NCI-H345 (cell line): Measurements from ENCODE around the gene HOATZ.
A peak's percentile ranks its signal among the peaks of the same experiment; 100 is the strongest.

Experiments used
- DNase-seq: peaks from one replicate; lab custom pipeline; 2025; lab: John Stamatoyannopoulos, UW

HOATZ gene

DNA sequence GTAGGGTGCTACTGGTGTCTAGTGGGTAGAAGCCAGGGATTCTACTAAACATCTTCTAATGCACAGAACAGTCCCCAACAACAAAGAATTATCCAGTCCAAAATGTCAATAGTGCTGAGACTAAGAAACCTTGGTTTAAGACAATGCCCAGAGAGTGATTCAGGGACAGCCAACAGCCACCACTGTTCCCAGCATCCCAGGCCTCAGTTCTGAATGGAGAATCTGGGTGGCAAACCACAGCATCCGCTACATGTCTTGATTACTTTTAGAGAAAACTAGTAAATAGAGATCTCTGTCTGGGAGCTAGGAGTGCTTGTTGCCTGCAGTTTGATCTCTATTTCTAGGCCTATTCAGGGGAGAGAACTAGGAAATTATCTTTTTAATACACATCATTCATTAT is 66.8 kb downstream of the HOATZ start:
- DNase-seq: no peak

DNA sequence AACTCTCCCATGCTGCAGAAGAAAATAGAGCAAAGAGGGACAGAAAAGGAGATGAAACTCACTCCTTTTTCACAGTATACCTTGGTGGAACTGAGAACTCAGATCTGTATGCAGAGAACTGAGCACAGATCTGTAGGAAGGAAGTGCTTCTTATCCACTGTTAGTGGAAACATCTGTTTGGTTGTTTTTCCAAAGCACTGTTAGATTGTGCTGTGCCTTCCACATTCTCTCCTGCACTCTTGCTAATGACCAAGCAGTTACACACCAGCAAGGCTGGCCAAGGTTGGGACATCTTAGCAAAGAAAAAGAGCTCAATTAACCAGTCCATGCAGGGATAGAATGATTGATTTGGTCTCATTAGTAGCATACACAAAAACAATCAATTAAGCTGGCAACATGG is 67.6 kb downstream of the HOATZ start:
- no peak for DNase-seq

DNA sequence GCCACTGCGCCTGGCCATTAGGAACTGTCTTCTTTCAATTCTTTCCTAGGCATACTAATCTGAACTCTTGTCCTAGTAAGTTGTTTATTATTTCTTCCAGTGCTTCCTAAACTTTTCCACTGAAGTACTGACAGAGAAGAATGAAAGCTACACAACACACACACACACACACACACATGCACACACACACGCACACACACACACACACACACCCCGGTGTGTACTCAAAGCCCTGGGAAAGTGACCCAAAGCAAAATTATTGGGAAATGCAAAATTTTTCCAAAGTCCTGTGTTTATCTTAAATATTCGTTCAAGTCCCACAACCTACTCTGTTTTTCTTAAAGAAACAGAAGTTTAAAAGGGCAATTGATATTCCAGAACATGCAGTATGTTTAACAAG is 68.3 kb downstream of the HOATZ start:
- DNase-seq: no peak

DNA sequence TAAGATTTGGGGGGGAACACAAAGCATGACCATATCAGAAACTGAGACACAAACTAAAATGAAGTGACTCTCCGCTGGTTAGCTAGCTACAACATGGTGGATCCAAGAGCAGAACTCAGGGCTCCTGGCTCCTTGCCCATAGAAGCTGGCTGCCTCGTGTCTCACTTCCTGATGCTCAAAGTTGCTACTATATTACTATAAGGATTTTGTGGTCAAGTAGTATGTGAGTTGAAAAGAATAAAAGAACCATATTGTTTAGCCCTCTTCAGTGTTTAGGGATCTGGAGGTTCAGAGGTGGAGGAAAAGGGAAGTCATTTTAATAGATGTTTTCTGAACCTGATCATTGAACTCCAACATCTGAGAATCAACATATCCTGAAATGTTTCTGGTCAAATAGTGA is 70.8 kb downstream of the HOATZ start:
- no peak for DNase-seq

DNA sequence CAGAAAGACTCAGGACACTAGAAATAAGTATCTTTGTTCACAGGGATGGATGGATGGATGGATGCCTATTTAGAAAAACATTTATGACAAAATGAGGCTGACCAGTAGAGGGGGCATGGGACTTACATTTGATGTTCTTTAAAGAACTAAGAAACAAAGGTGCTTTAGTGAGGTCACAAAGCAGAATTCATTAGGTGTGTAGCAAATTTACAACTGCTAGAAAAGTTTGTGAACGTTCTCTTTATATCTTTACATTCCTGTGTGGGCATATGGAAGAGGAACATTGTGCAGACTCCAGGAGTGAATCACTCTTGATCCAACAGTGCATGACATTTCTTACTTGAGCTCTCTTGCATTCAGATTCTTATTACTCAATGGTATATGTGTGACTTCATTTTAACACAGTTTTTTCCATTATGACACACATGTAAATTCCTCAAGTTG is 71.8 kb downstream of the HOATZ start:
- DNase-seq: peak; percentile 56
